GM19395 (cell line): ENCODE data around the gene UBE2N.

Experiments
- ATAC-seq: cut with Tn5 transposase; IDR thresholded peaks from one replicate; pipeline ENCODE4 v1.9.1; 2021; ENCODE audit warnings: mild to moderate bottlenecking, moderate library complexity; ENCODE audit not compliant: unreplicated experiment

Gene UBE2N

DNA sequence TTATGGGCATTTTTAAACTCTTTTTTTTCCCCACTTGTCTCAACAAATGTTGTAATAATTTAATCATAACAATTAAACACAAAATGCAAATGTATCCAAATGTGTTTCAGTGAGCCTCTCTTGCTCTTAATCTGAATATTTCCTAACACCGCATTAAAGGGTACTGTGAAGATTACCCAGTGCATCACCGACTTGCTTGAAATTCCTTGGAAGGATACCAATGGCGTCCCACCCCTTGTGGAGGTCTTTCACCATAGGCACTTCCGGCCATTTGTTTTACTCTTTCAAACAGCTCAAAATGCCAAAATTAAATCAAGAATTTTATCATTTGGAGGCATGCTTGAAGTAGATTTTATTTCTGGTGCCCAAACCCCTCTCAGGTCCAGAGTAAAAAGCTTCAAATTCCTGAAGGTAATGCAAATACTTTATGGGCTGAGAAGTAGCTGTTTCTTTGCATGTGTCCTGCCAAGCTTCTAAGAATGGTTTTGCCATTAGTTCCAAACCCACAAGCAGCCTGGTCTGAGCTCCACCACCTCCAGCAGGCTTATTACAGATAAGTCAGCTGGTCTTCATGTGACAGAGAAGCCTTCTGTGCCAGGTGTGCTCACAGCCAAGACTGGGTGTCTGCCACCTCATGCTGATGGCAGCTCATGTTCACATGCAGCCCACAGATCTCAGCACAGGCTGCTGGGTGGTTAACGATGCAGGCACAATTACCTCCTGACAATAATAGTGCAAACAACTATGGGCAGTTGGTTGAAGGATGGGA is 80.4 kb downstream of the UBE2N start:
- no peak for ATAC-seq

DNA sequence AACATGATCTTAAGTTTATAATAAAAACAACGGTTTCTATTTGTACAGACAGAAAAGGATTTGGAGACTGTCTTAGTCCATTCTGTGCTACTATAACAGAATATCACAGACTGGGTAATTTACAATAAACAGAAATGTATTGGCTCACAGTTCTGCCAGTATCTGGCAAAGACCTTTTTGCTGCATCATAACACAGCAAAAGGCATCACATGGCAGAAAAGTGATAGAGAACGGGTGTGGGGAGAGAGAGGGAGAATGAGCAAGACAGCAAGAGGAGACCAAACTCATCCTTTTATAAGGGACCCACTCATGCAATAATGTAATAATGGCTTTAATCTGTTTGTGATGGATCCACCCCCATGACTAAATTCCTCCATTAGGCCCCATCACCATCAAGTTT is 81.1 kb downstream of the UBE2N start:
- ATAC-seq: no peak

DNA sequence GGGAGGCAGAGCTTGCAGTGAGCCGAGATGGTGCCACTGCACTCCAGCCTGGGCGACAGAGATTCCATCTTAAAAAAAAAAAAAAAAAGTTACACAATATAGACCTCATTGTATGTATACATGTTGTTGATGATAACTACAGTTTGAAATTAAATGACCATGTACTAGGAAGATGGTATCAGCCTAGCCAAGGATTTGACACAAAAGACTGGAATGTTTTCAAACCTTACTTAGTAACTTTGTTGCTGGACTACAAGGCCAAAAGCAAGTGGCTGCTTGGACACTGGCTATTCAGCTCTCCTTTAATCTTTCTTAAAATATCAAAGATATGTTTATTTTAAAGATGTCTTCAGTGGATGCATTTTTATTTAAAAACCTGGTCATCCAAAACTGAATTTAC is 82.9 kb downstream of the UBE2N start:
- ATAC-seq: no peak

DNA sequence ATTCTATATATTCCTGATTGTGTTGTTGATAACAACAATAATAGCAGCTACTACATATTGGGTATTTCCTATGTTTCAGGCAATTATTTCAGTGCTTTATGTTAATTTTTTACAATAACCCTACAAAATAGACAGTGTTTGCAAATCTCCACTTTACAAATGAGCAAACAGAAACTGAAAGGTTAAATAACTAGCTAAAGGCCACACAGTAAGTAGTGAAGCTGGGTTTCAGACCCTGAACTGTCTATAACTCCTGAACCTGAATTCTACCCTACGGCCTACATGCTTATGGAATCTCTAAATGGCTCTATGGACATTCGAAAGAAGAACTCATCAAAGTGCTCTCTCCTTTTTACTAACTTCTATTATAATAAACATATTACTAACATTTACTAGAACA is 83.7 kb downstream of the UBE2N start:
- peak; percentile 93 for ATAC-seq

DNA sequence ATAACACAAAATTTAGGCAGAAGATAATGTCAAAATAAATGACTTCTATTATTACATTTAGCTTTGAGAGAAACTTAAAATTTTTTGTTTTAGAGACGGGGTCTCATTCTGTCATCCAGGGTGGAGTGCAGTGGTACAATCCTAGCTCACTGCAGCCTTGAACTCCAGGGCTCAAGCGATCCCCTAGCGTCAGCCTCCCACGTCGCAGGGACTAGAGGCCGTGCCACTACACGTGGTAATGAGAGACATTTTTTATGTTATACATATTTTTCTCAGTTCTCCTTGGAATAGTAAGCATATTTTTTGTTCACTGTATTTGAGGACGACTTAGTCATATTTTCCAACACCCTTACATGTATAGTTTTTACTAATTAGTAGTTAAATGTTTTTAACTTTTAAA is 85.5 kb downstream of the UBE2N start:
- no peak for ATAC-seq
